OCI-LY1 (cell line): Measurements from ENCODE around the gene MTHFS.

Experiments
- H2AFZ ChIP-seq: fragments of 200-600 bp; sonication (generic), shearing (Covaris generic); 2 replicates; pipeline ENCODE4 v1.6.0; 2014; ENCODE audit warnings: antibody characterized with exemption, mild to moderate bottlenecking, low read length
- H3F3A ChIP-seq: fragments of 200-600 bp; sonication (generic), shearing (Covaris generic); 2 replicates; pipeline ENCODE4 v1.6.0; 2014; ENCODE audit warnings: mild to moderate bottlenecking, antibody characterized with exemption, low read length, moderate library complexity; ENCODE audit not compliant: insufficient read depth
- H3K27ac ChIP-seq: fragments of 200-600 bp; sonication (generic); 2 replicates; pipeline ENCODE4 v1.5.1; 2014; ENCODE audit warnings: low read length, mixed run types, mild to moderate bottlenecking, low read depth; ENCODE audit not compliant: poor library complexity, severe bottlenecking
- H3K27me3 ChIP-seq: fragments of 200-600 bp; sonication (generic); 2 replicates; pipeline ENCODE4 v1.6.0; 2014; ENCODE audit warnings: antibody characterized with exemption, mild to moderate bottlenecking, low read length, moderate library complexity; ENCODE audit not compliant: insufficient read depth
- H3K36me3 ChIP-seq: fragments of 200-600 bp; sonication (generic); 2 replicates; pipeline ENCODE4 v1.6.1; 2014; ENCODE audit warnings: mild to moderate bottlenecking, antibody characterized with exemption, low read length, moderate library complexity, mixed read lengths; ENCODE audit not compliant: insufficient read depth
- H3K4me1 ChIP-seq: fragments of 200-600 bp; sonication (generic); 2 replicates; pipeline ENCODE4 v1.5.1; 2014; ENCODE audit warnings: mild to moderate bottlenecking, low read length, moderate library complexity; ENCODE audit not compliant: insufficient read depth, severe bottlenecking
- H3K4me2 ChIP-seq: fragments of 200-600 bp; sonication (generic), shearing (Covaris generic); 2 replicates; pipeline ENCODE4 v1.6.1; 2014; ENCODE audit warnings: low read length
- H3K4me3 ChIP-seq: fragments of 200-600 bp; sonication (generic); 2 replicates; pipeline ENCODE4 v1.5.1; 2014; ENCODE audit warnings: low read length, low read depth, mild to moderate bottlenecking, mixed read lengths; ENCODE audit not compliant: poor library complexity, severe bottlenecking
- H3K79me2 ChIP-seq: fragments of 200-600 bp; shearing (Covaris generic); 2 replicates; pipeline ENCODE4 v1.6.1; 2016; ENCODE audit warnings: mixed run types, low read length, mixed read lengths; ENCODE audit not compliant: insufficient read depth
- H3K9ac ChIP-seq: fragments of 200-600 bp; sonication (generic), shearing (Covaris generic); 2 replicates; pipeline ENCODE4 v1.6.1; 2014; ENCODE audit warnings: mild to moderate bottlenecking, low read length, mixed read lengths
- H3K9me2 ChIP-seq: fragments of 200-600 bp; sonication (generic), shearing (Covaris generic); 2 replicates; pipeline ENCODE4 v1.6.1; 2014; ENCODE audit warnings: low read depth, mild to moderate bottlenecking, low read length, mixed read lengths
- H3K9me3 ChIP-seq: fragments of 200-600 bp; shearing (Covaris generic); 2 replicates; pipeline ENCODE4 v1.6.1; 2014; ENCODE audit warnings: low read length, mixed read lengths
- H4K20me1 ChIP-seq: fragments of 200-600 bp; sonication (generic), shearing (Covaris generic); 2 replicates; pipeline ENCODE4 v1.6.0; 2016; ENCODE audit warnings: mild to moderate bottlenecking, low read length; ENCODE audit not compliant: insufficient read depth
- EZH2 ChIP-seq: fragments of 200-600 bp; sonication (generic), shearing (Covaris generic); IDR thresholded peaks from 2 replicates; pipeline ENCODE4 v1.8.0; 2017; ENCODE audit warnings: borderline replicate concordance, mixed run types, mild to moderate bottlenecking, antibody characterized with exemption, low read length, moderate library complexity, mixed read lengths
- TF ChIP-seq, protein P1 (sequence below): fragments of 200-600 bp; sonication (generic), shearing (Covaris generic); IDR thresholded peaks from 2 replicates; pipeline ENCODE4 v1.5.1; 2017; ENCODE audit warnings: mild to moderate bottlenecking, antibody characterized with exemption, low read length, moderate library complexity, mixed read lengths

The MTHFS gene

DNA sequence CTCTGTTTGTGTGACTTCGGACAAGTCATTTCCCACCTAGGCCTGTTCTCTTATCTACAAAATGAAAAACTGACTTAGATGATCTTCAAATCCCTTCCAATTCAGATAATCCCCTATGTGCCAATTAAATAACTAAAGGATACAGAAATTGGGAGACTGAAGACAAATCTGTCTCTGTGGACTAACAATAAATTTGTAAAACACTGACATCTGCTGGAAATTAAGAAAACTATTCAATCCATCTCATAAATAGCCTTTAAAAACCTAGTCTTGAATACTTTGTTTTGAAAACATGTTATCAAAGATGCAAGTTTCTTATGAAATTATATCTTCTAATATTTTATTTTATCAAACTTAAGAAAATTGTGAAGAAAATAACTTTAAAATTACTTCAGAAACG lies 38.3 kb downstream of the MTHFS start:
- Histone ChIP-seq H2AFZ (no peak overlapping the region), H3K4me2 (no peak overlapping the region), H3K27me3 (no peaks in the 10 kb centered on the region), H3K4me1 (peaks cover 3% of the 10 kb centered on the region), H4K20me1 (no peaks in the 10 kb centered on the region), H3K4me3 (no peak overlapping the region), H3K36me3 (no peaks in the 10 kb centered on the region), H3K9me3 (no peaks in the 10 kb centered on the region), H3K79me2 (no peaks in the 10 kb centered on the region), H3K27ac (no peak overlapping the region), H3K9me2 (no peaks in the 10 kb centered on the region), H3K9ac (no peak overlapping the region), H3F3A (no peaks in the 10 kb centered on the region)
- TF ChIP-seq, protein P1, sequence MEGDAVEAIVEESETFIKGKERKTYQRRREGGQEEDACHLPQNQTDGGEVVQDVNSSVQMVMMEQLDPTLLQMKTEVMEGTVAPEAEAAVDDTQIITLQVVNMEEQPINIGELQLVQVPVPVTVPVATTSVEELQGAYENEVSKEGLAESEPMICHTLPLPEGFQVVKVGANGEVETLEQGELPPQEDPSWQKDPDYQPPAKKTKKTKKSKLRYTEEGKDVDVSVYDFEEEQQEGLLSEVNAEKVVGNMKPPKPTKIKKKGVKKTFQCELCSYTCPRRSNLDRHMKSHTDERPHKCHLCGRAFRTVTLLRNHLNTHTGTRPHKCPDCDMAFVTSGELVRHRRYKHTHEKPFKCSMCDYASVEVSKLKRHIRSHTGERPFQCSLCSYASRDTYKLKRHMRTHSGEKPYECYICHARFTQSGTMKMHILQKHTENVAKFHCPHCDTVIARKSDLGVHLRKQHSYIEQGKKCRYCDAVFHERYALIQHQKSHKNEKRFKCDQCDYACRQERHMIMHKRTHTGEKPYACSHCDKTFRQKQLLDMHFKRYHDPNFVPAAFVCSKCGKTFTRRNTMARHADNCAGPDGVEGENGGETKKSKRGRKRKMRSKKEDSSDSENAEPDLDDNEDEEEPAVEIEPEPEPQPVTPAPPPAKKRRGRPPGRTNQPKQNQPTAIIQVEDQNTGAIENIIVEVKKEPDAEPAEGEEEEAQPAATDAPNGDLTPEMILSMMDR: peak; percentile 29; the same call in 1 of the 2 replicates
- no peak for TF ChIP-seq EZH2

DNA sequence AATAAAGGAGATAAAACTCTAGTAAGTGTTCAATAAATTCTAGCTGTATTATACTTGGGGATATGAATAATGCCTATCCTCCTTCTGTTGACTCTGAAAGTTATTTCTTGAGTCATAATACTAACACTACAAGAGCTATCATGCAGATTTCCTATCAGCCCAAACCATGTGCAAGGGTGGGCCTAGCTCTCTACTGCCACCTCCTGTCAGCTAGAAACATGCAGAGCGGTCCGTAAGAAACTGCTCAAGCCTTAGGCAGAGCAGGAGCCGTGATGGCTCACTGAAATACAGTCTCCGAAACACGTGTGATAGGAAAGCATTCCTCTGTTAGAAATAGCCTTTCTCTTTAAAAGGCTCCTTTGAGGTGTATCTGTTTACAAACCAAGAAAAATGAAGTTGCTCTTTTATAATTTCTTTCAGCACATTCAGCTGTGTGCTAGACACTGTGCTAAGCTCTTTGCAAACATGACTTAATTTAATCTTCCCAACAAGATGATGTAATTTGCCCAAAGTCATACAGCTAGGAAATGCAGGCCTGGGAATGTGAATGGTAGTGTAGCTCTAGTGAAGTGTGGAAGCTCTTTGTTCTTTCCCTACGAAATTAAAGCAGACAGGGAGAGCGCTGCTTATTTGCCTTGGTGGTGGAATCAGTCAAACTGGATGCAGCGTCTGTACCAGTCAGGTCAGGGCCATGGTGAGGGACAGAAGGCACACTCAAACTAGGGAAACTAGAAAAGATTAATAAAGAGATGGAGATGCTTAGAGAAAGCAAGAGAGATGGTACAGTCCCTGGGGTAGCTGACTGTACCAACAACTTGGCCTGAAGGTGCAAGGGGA lies 43.1 kb downstream of the MTHFS start:
- Histone ChIP-seq H3K36me3 (no peaks in the 10 kb centered on the region), H3K27me3 (no peaks in the 10 kb centered on the region), H4K20me1 (no peaks in the 10 kb centered on the region), H2AFZ (no peak overlapping the region), H3K4me2 (no peak overlapping the region), H3K4me1 (peaks cover 7% of the 10 kb centered on the region), H3K9me3 (no peaks in the 10 kb centered on the region), H3K27ac (no peak overlapping the region), H3K9me2 (no peaks in the 10 kb centered on the region), H3K4me3 (no peak overlapping the region), H3K9ac (no peak overlapping the region), H3K79me2 (no peaks in the 10 kb centered on the region), H3F3A (no peaks in the 10 kb centered on the region)
- no peak for TF ChIP-seq EZH2
- TF ChIP-seq, protein P1: peak; percentile 91

DNA sequence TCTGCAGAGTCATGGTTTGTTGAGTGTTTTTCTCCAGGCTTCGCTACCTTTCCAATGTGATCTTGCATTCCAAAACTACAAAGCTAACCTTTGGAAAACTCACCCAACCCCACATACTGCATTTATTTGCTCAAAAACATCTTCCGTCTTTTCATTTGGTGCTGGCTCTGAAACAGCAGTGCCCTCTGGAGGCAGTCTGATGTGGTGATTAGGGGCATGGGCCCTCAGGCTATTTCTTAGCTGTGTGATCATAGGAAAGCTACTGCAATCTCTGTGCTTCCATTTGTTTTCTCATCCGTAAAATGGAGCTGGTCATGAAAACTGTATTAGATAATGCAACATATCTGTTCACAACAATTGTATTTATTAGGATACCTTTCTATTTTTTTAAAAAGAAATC lies 47.0 kb downstream of the MTHFS start:
- Histone ChIP-seq H3K9me2 (no peaks in the 10 kb centered on the region), H3K9me3 (no peaks in the 10 kb centered on the region), H3K27ac (no peak overlapping the region), H3K4me3 (no peak overlapping the region), H2AFZ (no peak overlapping the region), H3K4me2 (no peak overlapping the region), H3K9ac (no peak overlapping the region), H3K4me1 (peaks cover 7% of the 10 kb centered on the region), H3K36me3 (peaks cover 5% of the 10 kb centered on the region; the same call in 1 of the 2 replicates), H3F3A (no peaks in the 10 kb centered on the region), H3K79me2 (no peaks in the 10 kb centered on the region), H4K20me1 (no peaks in the 10 kb centered on the region), H3K27me3 (no peaks in the 10 kb centered on the region)
- TF ChIP-seq, protein P1: peak; percentile 93
- no peak for TF ChIP-seq EZH2
